Left colon (tissue), 2 donors: ENCODE measurements around the gene ADAT2. TPM values are rescaled to one million over a fixed set of nuclear protein-coding genes. Genes with fewer than 3 reads are reported as not detected.

Experiments
- ATAC-seq: fragments of 200-7000 bp; cut with Tn5 transposase; one replicate; pipeline ENCODE4 v1.9.1; 2020; ENCODE audit warnings: mild to moderate bottlenecking, moderate library complexity
- DNase-seq, 2 donors: peaks; one replicate each; pipeline ENCODE4 v3.0.0-alpha.2; 2020
- intact Hi-C, 2 donors: fragments of 100-400 bp; cut with DNase I in 1 of 2; cut with micrococcal nuclease in 1 of 2; formaldehyde crosslinking; loops; one replicate each; pipeline versions ENCODE4 v1.11.2 to v1.14.0; 2022; cut with DNase I, micrococcal nuclease
- total RNA-seq, 2 donors: library from RNA; stranded (reverse); fragmentation: NEBNext Ultra II Directional; extraction: Animal tissue kit (Norgen Biotek cat#: 25700); gene quantifications; one replicate each; pipeline ENCODE4 v1.2.1, GENCODE V29; 2021
- donor health status: DM: no; HTN: no; CAD: no.
- donor health status: DM: yes; HTN: yes; CAD: no.

ADAT2 gene
- total RNA-seq, 2 donors from 2014 or later, result 6.7 to 11.6 TPM

GRCh38 chr6:143401068-143401446, 49.4 kb downstream of the ADAT2 start:
- intact Hi-C loops, result no loop called here
- DNase-seq (no peak), ATAC-seq (no peak)

- DNase-seq (peak; percentile 13 to 48), ATAC-seq (peak; percentile 87)
- intact Hi-C loops, result no loop called here
These were observed 50.0 kb downstream of the ADAT2 start for GRCh38 chr6:143400258-143401067.

- intact Hi-C loops, result no loop called here
- no peak for ATAC-seq
These were observed 50.7 kb downstream of the ADAT2 start for GRCh38 chr6:143399775-143400174.

GRCh38 chr6:143399176-143399575, 51.3 kb downstream of the ADAT2 start:
- intact Hi-C loops, result no loop called here
- ATAC-seq (no peak), DNase-seq (no peak)

More at GRCh38 chr6:143399775-143400174, 50.7 kb downstream of the ADAT2 start:
- DNase-seq, result no peak

DNA sequence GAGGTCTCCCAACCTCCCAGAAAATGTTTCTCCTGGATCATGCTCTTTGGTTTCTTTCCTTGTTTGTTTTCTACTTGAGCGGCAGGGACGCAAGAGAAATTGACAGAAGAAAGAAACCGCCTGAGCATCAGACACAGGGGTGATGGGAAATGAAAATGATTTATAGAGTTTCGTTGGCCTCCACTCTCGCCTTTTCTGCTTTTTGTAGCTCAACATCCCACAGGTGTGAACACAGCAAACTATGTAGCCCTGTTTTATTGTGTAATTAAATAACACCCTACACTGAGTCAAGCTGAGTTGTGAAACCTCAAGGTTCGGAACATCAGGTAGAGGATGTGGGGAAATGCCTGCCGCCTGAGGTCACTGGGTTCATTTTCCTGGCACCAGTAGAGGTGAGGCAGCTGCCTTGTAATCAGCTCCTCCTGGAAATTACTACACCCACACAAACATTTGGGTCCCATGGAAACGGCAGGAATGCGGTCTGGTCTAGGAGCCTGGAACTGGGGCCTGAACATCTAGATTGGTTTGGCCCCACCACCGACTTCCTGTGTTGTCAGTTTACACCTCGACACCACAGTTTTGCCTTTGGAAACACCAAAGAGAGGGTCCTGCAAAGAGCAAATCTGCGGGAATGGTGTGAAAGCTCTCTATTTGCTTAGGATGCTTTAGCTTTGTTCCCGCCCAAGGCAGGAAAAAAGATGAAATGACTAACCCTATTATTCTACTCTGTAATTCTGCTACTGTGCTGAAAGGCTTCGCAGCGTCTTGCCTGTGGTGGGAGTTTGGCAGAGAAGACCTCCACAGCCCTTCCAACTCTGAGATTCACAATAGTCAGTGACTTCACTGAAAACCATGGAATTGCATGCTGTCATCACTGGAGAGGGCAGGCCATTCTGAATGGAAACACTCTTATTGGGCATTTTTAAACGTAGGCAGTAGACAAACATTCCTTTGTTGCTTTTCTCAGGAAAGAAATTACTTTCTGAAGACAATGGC, 53.0 kb downstream of the ADAT2 start:
- ATAC-seq (peak; percentile 84), DNase-seq (peak; percentile 37 to 78)
- intact Hi-C loops, result no loop called here

DNA sequence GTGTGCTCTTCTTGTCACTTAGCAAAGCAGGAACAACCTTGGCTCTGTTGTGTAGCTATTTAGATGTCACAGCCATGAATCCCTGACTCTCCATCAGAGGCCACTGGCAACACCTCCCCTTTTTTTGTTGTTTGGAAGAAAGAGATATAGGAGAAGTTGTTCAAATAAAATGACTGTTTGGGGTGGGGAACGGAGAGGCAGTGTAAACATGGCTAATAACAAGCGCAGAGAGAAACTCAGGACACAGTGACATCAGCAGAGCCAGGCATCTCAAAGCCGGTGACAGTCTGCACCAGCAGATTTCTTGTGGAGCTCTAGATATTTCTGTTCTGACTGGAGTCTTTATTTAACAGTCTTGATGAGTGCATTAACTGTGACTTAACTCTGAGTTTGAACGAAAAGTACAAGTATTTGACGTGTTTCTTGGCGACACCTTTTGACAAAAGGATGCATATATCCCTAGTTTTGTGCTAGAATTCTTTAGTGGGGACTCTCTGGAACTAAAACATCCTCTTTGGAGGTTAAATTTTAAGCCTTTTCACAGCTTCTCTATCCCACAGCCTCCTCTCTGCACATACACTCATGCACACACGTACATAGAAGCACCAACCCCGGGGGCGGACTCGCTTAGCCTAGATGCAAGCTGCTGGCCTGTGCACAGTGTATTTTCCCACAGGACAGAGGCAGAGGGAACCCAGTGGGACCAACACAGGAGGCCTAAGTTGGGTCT, 53.8 kb downstream of the ADAT2 start:
- intact Hi-C loops, result no loop called here
- ATAC-seq, result peak; percentile 33

DNA sequence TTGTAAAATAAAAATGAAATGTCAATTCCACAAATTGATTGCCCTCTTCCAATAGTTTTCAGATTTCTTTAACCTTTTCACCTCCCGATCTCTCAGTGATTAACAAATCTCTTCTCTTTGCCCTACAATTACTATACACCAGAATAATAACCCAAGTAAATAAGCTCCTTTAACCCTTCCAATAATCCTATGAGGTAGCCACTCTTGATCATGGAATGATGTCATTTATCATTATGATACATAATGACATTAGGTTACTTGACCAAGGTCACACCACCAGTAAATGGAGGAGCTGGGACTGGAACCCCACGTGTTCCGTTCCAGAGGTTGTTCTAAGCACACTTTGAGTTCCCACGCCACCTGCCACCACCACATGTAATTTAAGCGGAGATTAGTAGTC, 54.8 kb downstream of the ADAT2 start:
- no peak for DNase-seq
- intact Hi-C loops, result no loop called here
- ATAC-seq, result no peak

More for the DNA sequence above, 53.8 kb downstream of the ADAT2 start:
- DNase-seq, result no peak

GRCh38 chr6:143394389-143394788, 56.1 kb downstream of the ADAT2 start:
- intact Hi-C loops, result no loop called here
- no peak for DNase-seq
- no peak for ATAC-seq

DNA sequence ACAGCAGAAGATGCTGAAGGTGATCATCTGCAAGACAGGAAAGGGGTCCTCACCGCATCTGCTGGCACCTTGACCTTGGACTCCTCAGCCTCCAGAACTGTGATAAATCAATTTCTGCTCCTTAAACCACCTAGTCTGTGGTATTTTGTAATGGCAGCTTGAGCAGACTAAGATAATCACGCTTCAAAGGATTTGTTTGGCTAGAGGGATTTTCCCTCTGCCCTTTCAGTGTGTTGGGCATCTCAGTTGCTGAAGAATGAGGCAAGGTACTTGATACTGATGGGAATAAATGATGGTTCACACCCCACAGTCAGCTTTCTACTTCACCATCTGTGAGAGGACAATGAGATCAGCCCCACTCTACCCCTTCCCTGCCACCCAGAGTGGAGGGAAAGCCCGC, 60.2 kb downstream of the ADAT2 start:
- intact Hi-C loops, result no loop called here
- DNase-seq (no peak), ATAC-seq (no peak)

- no peak for ATAC-seq
- no peak for DNase-seq
- intact Hi-C loops, result no loop called here
These were observed 64.9 kb downstream of the ADAT2 start for GRCh38 chr6:143385636-143386035.

GRCh38 chr6:143376861-143377260, 73.6 kb downstream of the ADAT2 start:
- DNase-seq, result no peak
- intact Hi-C loops, result no loop called here
- no peak for ATAC-seq

GRCh38 chr6:143376375-143376774, 74.1 kb downstream of the ADAT2 start:
- DNase-seq, result no peak
- ATAC-seq, result no peak
- intact Hi-C loops, result no loop called here

- DNase-seq (no peak), ATAC-seq (no peak)
- intact Hi-C loops, result no loop called here
These were observed 75.4 kb downstream of the ADAT2 start for GRCh38 chr6:143375022-143375585.

GRCh38 chr6:143374014-143374413, 76.5 kb downstream of the ADAT2 start:
- ATAC-seq (no peak), DNase-seq (no peak)
- intact Hi-C loops, result no loop called here

Other genes starting within 250 kb of the ADAT2 start
- 10 to 100 TPM; 10.4 to 11.2 TPM for gene PEX3, start 110 bp upstream of the ADAT2 start, total RNA-seq
- gene FUCA2, start 61.0 kb upstream of the ADAT2 start, total RNA-seq, result 10 to 100 TPM; 68.4 to 83.1 TPM
- gene PHACTR2, start 227.3 kb upstream of the ADAT2 start, total RNA-seq, result 10 to 100 TPM; 50.3 to 54.4 TPM